ENCODE results near the gene MRPL48.
A peak's percentile ranks its signal among the peaks of the same experiment; 100 is the strongest.
"Not testable (repeated sequence)": the region's sequence is repeated elsewhere in the genome, so short reads cannot be mapped to it uniquely, and the experiment has no call there.

MRPL48 gene

DNA sequence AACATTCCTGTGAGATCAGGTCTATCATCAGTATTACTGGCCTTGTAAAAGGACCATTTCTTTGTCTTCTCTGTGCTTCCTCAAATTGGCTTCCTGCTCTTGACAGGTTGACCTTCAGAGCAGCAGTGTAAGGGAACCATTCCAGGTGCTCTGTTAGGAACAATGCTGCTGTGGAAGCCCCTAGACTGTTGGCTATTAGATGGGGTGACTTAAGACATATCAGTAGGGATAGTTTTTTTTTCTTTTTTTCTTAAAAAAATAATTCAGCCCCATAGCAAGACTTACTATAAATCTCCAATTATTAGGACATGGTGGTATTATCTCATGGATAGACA lies 51.4 kb downstream of the MRPL48 start:
- no peak for DNase-seq (ENCODE audit: low read depth)

DNA sequence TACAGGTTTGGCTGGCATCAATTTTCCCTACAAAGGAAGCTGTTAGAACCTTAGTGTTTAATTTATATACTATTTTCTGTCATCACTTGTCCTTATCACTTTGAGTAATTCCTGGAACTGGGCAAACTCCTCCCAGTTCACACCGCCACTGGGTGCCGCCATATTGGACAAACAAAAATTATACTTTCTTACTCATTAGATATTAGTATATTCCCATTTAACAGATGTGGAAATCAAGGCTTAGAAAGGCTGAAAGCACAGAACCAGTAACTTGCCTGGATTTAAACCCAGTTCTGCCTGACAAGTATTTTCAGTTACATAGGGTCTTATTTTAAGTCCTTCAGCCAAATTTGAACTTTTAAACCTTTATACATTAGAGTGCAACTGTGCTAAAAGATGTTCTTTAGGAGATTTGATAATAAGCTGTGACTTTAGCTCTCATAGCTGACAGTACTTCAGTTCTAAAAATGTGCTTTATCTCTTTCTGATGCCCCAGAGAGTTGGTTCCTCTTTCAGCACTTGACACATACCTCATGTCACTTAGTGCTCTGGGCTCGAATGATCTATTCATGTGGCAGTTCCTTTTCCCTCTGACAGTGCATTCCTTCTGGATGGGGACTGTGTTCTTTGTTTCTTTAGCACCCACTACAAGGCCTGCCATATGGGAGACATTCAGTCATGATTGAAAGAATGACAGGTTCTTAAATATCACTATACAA lies 63.5 kb downstream of the MRPL48 start:
- no peak for DNase-seq (ENCODE audit: low read depth)

DNA sequence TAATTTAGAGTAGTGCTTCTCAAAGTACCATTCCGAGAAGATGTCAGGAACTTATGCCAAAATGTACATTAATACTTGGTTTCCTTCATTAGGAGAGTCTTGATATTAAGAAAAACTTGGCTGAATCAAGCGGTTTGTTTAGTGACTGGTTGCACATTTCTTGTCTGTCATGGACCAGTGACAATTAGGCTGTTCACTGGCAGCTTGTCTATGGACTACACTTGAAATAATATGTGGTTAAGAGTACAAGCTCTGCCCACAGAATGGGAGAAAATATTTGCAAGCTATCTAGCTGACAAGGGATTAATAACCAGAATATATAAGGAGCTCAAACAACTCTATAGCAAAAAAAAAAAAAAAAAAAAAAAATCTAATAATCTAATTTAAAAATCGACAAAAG lies 64.4 kb downstream of the MRPL48 start:
- DNase-seq (ENCODE audit: low read depth), result no peak

DNA sequence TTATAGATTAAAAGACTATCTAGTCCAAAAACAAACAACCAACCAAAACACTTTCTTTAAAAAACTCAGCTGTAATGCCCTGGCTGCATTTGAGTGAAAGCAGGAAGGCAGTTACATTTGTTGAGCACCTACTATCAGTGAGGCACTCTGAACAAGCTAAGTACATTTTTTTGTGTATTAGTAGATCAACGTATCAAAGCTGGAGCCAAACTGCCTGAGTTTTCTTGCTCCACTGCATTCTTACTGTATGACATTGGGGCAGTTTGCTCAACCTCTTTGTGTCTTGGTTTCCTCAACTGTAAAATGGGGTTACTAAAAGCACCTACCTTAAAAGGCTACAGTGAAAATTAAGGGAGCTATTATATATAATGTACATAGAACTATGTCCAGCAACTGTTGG lies 67.0 kb downstream of the MRPL48 start:
- no peak for DNase-seq (ENCODE audit: low read depth)

DNA sequence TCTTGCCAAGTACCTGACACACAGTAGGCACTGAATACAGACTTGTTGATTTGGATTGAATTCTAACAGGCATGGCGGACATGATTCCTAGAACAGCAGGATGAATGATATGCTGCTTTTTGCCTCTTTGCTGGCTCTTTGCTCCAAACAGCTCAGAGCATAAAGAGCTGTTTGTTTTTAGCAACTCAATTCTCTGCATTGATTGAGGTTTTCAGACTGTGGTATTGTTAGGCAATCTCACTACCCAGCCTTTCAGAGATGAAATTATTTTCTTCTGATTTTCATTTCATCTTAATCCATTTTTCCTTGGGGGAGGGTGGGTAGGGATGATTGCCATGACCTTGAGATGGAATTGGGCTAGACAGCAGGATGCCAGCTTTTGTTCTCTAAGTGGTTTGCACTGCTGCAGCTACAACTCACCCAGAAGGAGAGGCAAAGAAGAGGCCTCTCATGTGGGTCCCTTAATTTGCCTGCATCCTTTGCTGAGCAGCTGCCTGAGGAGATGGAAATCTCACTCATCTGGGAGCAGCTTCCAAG lies 68.4 kb downstream of the MRPL48 start:
- DNase-seq (ENCODE audit: low read depth), result no peak

DNA sequence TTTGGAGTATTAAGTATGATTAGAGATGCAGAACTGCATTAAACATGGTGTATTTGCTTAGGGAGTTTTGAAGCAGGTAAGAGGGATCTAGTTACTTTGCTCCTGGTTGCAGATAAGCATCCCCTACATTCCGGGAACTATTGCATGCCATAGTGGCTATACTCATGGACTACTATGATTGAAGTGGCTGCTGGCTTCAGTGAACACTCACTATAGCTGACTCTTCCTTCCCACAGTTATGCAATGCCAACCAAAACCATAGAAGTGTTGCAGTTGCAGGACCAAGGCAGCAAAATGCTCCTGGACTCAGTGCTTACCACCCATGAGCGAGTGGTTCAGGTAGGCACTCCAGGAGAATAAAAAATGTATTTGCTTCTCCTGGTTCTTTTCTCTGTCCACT lies 72.0 kb downstream of the MRPL48 start:
- no peak for DNase-seq (ENCODE audit: low read depth)

DNA sequence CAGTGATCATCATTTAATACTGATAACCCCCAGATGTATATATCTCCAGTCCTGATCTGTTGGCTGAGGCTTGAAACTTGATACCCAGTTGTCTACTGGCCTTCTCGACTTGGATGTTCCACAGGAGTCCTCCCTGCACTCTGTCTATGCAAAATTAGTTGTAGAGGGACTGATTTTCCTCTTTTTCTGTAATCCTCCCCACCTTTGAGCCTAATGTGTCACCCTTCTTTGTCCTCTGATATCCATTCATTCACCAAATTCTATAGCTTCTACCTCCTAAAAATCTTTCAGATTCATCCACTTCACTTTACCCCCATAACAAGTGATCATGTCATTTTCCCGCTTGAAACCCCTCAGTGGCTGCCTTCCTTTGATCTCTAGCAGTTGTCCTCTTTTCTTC lies 72.5 kb downstream of the MRPL48 start:
- DNase-seq (ENCODE audit: low read depth), result no peak

DNA sequence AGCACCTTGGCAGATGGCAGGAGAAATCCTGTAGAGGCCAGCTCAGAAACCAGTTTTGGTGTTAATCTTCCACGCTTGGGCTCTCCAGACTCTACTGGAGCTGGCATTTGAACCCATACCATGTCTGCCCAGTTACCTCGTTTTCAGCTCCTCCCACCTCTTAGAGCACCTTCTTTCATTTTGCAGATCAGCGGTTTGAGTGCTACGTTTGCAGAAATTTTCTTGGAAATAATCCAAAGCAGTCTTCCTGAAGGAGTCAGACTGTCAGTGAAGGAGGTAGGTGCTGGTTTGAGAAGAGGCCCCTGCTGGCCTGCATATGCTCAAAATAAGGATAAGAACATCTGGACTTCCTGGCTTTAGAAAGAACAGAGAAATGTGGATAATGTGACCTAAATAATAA lies 75.3 kb downstream of the MRPL48 start:
- no peak for DNase-seq (ENCODE audit: low read depth)

DNA sequence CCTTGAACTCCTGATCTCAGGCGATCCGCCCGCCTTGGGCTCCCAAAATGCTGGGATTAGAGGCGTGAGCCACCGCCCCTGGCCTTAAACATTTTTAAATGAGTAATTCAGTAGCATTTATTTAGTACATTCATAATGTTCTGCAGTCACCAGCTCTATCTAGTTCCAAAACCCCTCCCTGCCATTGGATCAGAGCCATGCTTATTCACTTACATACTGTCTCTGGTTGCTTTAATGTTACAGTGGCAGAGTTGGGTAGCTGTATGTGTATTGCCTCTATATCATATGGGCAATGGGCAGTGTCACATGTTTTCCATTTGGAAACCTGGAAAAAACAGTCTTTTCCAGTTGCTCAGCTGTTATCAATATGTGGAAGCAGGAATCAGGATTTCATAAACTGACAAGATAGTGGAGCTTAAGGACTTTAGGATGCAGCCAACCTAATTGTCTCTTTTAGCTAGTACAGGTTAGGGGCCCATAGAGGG lies 78.5 kb downstream of the MRPL48 start:
- peak; percentile 38 for DNase-seq (ENCODE audit: low read depth)

DNA sequence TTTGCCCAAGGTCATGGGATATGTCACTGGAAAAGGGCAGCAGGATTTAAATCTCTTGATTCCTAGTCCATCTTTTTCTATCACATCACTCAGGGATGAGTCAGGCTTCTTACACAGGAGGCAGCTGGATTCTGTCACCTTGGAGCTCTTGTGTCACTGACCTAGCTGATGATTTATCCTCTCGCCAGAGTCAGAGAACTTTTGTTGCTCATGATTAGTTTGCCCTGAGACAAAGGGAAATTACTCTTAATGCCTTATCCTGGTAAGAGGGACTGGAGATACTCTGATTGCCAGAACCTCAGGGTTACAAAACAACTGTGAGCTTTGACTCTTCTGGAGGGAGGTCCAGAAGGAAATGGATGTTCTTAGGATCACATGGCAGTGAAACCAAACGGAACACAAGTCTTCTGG lies 78.9 kb downstream of the MRPL48 start:
- DNase-seq (ENCODE audit: low read depth), result peak; percentile 72

DNA sequence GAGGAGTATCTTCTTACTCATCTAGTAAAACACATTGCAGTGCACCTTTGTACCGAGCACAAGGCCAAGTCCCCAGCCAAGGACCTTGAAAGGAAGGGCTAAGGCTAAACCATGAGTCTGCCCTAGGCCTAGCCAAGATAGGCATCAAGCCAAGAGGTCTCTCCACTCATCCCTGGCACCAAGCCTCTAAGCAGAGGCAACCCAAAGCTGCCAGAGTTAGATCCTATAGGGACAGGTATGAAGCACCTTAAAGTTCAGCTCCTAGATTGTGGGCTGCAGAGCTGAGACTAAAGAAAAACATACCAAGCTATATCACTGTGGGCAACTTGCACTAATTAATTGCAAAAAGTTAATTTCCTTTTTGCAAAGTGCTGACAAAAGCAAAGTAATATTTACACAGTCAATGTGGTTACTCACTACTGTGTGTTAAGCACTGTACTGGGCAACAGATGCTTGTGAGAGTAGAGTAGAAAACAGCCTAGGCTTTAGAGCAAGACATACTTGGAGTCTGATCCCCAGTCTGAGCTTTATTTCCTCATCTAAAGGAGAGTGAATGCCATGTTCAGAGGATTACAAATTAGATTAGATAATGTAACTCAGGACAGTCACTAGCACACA lies 81.8 kb downstream of the MRPL48 start:
- no peak for DNase-seq (ENCODE audit: low read depth)

DNA sequence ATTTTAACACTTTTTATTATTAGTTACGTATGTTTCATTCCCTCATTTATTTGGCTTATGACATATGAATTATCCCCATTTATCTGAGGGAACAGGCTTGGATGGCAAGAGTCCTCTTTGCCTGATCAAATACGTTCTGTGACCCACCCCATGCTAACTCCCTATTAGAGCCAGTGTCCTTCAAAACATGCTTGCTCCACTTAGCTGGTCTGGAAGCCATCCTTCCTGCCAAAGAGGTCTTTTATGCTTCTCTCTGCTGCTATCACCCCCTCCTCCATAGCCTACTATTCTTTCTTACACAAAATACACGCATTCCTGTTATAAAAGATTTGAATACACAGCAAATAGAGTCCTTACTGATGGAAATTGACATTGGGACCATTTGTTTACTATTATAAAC lies 82.6 kb downstream of the MRPL48 start:
- no peak for DNase-seq (ENCODE audit: low read depth)

DNA sequence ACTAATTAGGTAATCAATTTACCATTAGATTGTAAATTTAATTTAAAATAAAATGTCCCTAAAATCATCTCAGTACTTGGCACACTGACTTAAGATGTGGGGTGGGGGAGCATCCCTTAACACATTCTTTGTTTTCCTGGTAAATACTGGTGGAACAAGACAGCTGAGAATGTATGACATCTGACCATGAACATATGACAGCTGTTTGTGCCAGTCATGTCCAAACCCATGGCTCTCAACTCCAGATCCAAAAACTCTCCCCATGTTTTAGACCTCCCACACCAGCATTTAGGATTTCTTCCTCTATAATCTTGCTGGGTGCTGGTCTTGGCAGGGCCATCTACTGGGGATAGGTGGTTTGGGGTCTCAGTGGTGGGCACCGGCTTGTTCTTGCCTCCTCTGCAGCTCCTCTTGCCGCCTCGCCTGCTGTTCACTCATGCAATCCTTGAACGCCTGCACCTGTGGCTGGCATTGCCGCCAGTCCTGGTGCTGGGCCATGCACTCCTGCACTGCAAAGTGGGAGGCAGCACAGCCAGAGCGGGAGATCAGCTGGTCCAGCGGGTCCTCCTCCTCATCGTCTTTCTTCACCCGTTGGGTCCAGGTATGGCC lies 85.2 kb downstream of the MRPL48 start:
- DNase-seq (ENCODE audit: low read depth), result no peak

DNA sequence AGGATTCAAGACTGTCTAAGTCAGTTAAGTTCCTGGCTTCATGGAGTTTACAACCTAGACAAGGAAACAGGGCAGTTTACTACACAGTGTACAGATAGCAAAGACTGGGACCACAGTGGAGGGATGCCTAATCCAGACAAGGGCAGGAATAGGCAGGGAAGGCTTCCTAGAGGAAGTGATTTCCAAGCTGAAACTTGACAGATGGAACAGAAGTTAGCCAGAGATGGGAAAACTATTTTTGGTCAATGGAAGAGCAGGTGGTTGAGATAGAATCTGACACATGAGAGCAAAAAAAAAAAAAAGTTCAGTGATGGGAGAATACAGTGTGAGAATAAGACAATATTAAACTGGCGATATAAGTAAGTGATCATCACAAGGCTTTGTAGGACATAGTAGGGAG lies 87.7 kb downstream of the MRPL48 start:
- no peak for DNase-seq (ENCODE audit: low read depth)

DNA sequence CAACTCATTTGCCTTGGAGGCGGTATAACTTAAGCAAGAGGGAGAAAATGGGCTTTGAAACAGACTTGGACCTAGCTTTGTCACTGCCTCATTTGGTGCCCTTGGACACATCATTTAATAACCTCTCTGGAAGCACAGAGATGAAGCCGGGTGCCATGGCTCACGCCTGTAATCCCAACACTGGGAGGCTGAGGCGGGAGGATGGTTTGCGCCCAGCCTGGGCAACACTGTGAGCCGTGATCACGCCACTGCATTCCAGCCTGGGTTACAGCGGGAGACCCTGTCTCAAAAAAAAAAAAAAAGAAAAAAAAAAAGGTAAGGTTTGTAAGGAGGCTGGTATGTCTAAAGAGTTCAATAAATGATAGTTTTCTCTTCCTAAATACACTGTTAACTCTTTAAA lies 88.2 kb downstream of the MRPL48 start:
- DNase-seq (ENCODE audit: low read depth), result no peak

DNA sequence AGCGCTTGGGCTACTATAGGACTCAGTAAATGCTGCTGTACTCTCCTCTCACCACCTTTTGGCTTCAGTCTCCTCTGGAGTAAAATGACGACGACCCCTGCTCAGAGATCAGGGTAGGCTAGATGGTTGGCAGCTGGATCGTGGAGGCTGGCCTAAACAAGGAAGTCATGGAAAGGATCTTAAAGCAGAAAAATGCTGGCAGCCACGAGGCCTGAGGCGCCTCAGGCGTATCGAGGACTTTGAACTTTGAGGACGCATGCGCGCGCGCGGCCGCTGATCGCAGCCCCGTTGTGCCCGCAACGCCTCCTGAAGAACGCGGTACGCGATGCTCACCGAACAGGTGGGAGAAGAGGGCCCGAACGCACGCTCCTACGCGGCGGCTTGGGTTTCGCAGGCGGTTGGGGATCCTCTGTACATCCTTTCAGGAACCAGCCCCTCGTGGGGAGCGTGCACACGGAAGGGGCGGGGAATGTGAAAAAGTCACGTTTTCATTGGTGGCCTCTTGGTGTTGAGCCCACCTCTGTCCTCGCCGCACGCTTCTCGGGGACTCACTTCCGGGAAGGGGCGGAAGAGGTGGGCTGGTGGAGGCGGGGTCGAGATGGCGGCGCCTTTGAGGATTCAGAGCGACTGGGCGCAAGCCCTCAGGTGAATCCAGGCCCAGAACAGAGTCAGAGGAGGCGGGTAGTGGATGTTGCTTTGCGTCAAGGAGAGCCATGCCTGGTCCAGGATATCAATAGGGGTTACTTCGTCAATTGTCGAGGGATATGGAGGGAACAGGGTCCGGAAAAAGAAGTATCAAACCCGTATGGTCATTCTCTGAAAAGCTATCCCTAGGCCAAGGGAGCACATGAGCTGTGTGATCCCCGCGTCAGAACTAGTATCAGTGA lies 89.0 kb downstream of the MRPL48 start, which contains the start of the genes COA4 and PAAF1:
Gene COA4 (minus strand): TSS at position 423 of the 887 bp plus-strand sequence. CDS start 3,468 bp downstream, outside the sequence.
Gene PAAF1 (plus strand): TSS at position 576 of the 887 bp plus-strand sequence. CDS start 23 bp downstream, at position 599.
- DNase-seq (ENCODE audit: low read depth), result peak; percentile 93

DNA sequence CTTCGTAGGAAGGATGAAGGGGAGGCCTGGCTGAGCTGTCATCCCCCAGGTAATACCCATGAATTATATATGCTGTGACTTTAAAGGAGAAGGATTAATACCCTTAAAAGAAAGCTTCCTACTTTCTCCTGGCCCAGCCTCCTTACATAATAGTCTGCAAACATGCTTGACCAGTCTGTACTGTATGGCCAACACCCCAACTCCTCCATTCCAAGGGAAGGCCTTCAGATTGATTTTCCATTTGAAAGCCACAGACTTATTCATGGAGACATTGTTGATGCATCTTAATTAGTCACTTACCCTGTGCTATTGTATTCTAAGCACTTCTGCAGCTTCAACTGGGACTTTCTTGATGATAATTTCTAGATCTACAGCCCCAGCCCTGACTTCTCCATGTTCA lies 91.1 kb downstream of the MRPL48 start:
- no peak for DNase-seq (ENCODE audit: low read depth)

DNA sequence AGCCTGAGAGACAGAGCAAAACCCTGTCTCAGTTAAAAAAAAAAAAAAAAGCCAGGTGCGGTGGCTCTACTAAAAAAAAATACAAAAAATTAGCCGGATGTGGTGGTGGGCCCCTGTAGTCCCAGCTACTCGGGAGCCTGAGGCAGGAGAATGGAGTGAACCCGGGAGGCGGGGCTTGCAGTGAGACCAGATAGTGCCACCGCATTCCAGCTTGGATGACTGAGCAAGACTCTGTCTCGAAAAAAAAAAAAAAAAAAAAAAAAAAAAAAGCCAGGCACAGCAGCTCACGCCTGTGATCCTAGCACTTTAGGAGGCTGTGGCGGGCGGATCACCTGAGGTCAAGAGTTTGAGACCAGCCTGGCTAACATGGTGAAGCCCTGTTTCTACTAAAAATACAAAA lies 92.8 kb downstream of the MRPL48 start:
- DNase-seq (ENCODE audit: low read depth), result not testable (repeated sequence)

DNA sequence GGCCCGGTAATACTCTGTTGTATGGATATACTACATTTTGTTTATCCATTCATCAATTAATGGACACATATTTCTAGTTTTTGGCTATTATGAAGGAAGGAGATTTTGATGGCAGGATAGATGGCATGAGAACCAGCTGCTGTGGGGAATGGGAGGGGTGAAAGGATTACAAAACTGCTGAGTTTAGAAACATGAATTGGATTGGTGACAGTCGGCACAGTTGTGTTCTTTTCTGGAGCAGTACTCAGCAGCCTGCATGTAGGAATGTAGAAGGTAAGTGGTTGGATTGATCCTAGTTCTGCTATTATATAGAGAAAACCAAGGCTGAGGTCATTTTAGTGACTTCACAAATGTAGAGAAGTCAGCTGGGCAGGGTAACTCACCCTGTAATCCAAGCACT lies 96.2 kb downstream of the MRPL48 start:
- DNase-seq (ENCODE audit: low read depth), result no peak

DNA sequence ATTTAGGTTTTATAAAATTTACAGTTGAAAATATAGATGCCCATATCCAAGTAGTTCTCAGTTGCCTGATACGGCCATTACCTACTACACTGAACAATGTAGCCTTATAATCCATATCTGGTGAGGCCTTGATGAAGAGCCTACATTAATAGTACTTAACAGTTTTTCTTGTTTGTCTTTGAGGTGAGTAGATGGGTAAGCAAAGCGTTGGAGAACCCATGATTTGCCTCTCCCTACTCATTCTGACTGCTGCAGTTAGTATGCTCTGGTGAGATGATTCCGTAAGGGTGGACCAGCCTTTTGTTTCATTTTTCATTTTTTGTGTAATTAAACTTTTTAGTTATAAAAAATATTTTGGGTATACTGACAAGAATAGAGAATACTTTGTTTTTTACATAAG lies 100.6 kb downstream of the MRPL48 start:
- DNase-seq (ENCODE audit: low read depth), result no peak

DNA sequence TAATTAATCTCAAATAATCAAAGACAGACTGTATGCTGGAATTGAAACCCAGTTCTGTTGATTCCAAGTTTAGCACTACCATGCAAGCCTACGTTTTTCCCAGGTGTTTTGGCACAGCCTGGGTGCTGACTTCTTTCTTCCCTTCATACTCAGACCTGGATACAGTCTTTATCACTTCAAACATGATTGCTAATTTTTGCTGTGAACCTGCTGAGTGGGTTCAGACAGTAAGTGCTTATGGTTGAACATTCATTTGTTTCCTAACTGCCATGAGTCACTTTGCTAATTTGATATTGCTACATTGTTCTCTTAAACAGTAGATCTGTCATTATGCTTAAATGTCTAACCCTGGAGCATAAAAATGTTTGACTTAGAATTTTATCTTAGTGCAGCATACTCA lies 101.3 kb downstream of the MRPL48 start:
- DNase-seq (ENCODE audit: low read depth), result no peak

DNA sequence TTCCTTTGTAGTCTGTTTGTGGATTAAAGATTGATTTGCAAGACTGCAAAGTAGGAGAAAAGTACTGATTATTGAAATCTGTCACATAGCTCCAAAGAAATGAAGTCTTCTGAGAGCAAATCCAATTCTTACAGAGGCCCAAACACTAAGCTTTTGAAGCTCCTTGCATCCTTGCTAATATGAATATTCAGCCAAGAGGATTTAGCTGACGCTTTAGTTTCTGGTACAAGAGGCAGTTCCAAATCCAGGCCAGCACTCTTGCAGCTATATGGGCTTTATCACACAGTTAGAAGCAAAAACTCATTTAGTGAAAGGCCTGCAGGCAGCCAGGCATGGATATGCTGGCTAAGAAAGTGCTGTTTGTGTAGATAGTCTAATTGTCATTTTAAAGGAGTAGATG lies 101.9 kb downstream of the MRPL48 start:
- no peak for DNase-seq (ENCODE audit: low read depth)

Measured in stromal cell of bone marrow (primary cell).